GM19025 (cell line): ENCODE results near the gene AKR1C2.
"Not testable (repeated sequence)": the region's sequence is repeated elsewhere in the genome, so short reads cannot be mapped to it uniquely, and the experiment has no call there.

Experiments used
- ATAC-seq: cut with Tn5 transposase; IDR thresholded peaks from one replicate; pipeline ENCODE4 v1.9.1; 2021; ENCODE audit warnings: mild to moderate bottlenecking, low read depth, moderate library complexity; ENCODE audit not compliant: unreplicated experiment

AKR1C2 gene

DNA sequence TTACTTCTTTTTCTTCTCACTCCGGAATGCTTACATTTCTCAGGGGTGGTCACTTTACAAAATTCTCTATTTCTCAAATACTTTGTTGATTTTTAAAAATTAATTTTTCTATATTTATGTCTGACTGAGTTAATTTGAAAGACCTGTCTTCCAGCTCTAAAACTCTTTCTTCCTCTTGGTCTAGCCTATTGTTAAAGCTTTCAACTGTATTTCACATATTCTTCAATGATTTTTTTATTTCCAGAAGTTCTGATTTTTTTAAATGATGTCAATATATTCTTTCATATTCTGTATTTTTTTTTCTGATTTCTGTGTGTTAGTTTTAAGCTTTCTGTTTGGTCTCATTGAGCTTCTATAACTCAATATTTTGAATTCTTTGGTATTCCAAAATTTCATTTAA is 27.3 kb upstream of the AKR1C2 start:
- no peak for ATAC-seq

DNA sequence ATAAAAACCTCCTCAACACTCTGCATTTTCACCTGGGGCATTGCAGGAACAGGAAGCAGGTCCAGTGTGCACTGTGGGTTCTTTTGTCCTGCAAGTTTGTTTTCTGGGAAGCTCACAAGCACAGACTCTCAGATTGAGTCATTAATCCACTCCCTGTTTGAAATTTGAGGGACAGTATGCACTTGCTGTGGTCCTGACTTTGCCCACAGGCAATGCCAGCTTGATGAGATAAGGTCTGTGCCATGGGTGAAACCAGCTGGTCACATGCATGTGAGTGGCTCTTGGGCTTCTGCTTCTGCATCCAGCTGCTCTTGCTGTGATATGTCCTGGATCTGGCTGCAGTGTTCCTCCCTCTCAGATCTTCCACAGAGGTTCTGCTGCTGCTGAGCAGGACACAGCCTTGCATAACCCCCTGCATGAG is 21.8 kb upstream of the AKR1C2 start:
- ATAC-seq, result not testable (repeated sequence)

DNA sequence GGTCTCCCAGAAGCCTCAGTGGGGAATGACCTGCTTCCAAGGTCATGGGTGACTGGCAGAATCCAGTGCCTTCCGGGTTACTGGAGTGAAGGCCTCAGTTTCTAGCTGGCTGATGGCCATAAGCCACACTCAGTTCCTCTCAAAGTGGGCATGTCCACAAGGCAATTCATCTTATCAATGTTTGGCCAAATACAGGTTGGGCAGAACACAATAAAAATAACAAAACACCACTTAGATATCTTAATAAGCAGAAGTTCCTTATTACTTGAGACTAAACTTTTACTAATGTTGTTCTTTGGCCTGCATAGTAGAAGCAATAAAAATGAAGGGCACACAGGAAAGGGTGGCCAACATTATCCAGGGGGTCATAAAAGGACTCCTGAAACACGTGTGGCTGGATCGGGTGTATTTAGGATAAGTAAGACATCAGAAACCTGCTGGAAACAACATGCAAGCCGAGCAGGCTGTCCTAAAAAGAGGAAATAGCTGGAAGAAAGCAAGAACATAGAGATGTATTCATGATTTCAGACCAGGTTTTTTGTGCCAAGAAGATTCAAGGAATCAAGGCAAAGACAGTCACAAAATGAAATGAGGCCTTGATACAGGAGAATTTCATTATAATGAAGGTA is 19.6 kb upstream of the AKR1C2 start:
- no peak for ATAC-seq

DNA sequence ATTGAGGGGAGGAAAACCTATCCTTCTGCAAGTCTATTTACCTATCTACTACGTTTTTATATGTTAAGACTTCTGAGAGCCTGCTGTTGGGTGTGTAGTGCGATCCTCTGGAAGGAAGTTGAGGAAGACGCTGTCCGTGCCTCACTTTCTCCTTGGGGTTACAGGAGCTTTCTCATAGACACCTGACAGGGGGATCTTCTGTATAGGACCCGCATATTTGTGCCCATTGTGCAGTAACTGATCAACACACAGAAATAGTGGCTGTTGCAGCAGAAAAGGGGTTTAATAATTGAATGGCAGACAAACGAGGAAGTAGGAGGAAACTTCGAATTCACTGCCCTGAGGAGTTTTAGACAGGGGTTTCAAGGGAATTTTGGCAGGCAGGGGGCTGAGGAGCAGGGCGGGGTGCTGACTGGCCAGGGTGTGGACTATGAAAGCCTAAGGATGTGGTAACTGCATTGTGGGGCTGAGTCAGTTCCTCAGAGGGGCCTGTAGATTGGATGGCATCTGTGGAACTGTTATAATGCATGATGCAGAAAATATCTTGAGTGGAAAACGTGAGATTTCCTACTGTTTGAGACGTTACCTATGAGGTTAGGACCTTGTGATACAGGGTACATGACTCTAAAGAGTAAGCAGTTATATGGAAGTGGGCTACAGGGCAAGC is 18.1 kb upstream of the AKR1C2 start:
- not testable (repeated sequence) for ATAC-seq

DNA sequence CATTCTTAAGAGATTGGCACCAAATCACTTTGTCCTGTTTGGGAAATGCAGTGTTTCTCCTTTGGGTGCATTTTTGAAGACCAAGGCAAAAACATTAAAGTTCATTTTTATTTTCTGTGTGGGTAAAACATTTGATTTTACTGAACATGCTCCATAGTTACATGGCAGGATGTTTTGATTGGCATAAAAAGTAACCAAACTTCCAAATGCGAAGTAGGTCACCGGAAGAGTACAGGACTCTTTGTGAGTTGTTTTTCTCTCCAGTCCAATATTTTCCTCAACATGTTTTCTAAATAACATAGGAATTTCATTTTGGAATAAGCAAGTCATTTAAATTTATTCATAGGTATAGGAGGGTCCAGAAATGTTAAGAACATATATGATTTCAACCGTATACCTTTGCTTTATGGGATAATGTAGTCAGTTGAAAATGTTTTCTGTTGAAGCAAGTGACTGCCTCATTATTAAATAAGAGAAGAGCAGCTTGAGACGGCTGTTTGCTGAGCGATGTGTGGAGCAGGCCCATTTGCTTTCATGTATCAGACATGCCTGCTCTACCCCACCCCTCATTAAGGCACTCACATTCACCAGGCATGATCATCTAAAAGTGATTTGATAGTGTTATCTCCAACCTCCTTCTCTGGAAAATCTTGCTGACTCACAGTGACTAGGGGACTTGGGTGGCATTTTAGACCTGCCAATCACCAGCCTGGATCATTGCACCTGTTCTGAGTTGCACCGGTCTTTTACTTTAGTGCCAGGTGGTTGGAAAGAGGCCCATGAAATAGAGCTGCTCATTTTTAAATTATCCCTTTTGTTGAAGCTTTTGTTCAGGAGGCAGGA is 16.3 kb upstream of the AKR1C2 start:
- ATAC-seq, result not testable (repeated sequence)

DNA sequence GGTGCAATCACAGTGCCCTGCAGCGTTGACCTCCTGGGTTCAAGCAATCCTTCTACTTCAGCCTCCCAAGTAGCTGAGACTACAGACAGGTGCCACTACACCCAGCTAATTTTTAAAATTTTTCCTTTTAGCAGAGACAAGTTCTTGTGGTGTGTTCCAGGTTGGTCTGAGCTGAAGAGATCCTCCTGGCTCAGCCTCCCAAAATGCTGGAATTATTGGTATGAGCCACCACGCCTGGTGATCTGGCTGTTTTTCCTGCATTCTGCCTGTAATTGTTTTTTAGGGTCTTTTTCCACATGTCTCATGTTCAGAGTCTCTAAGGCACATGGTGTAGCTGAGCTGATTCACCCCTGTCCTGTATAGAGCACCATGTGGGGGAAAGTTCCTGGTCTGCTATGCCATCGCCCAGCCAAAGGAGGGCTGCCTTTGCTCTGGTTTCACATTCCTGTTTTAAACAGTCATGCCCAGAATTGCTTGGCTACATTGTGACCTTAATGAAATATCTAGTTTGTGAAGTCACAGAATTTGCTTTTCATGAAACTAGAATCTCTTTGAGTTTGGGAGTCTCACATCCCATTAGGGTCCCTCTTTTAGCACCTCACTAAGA is 15.1 kb upstream of the AKR1C2 start:
- not testable (repeated sequence) for ATAC-seq

DNA sequence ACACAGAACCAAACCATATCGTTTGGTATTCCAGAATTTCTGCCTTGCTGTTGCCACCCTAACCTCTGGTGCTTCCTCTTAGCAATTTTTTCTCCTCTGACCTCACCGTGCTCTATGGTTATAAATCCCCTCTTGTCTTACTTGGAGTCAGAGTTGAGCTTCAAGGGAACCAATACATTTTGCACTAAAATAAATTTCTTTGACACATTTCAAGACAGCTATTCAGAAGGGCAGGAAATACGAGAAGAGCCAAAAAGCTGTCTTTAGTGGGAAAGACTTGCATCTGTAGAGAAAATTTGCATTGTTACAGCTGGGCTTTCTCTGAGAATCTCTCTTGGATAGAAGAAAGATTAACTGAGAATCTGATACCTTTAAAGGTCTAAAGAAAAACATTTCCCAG is 14.5 kb upstream of the AKR1C2 start:
- ATAC-seq, result no peak

DNA sequence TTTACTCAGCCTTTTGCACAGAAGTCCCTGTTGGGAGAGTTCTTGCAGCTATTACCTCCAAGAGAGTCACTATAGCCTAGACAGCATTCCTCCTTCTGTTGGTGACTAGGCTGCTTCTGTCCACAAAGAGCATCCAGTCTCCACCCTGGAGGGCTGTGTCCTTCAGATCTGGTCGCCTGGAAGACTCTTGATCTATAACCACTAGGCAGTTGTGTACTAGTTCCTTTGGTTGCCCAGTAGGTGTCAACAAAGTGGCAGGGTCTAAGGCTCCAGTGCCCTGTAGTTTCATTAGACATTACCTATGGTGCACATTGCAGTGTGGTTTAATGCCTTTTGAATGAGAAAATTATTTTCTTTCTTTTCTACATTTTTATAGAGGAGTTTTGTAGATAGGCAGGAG is 11.3 kb upstream of the AKR1C2 start:
- ATAC-seq, result no peak

DNA sequence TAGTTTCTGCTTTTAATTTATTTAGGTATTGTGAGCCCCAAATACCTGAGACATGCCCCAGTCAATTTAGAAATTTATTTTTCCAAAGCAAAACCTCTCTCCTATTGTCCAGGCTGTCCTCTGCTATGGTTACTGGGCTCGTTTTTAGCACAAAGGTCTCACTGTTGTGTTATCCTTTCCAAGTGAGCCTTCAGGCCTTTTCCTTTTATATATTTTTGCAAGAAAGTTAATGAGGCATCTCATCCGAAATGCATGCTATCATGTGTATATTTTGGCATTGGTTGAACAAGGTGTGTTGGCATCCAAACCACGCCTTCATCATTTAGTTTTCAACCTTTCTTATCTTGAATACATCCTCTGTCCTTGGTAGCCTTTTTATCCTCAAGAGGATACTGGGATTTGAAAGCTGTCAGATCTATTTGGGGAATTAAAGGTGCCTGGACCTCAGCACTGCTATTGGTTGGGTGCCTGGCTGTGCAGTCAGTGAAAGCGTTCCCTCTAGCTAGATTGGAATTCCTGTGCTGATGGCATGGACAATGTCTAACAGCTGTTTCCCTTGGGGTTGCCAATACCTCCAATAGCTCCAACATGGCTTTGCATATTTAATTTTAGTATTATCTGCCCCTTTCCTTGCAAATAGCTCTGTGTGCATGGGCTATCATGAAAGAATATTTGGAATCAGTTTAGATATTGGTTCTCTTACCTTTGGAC is 10.7 kb upstream of the AKR1C2 start:
- not testable (repeated sequence) for ATAC-seq

DNA sequence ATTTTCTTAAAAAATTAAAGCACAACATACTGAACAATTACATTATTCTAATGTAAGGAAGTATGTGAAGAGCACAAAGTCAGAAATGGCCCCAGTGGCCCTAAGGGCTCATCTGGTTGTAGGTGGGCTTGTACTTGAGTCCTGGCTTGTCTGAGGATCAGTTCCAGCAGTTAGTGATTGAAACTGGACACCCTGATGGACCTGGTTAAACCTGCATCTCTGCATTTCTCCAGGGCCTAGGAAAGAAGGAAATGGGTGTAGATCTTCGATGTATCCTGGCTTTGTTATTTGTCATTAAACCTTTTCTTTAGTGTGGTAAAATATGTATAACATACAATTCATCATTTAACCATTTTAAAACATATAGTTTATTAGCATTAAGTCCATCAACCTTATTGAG is 9.7 kb upstream of the AKR1C2 start:
- no peak for ATAC-seq

DNA sequence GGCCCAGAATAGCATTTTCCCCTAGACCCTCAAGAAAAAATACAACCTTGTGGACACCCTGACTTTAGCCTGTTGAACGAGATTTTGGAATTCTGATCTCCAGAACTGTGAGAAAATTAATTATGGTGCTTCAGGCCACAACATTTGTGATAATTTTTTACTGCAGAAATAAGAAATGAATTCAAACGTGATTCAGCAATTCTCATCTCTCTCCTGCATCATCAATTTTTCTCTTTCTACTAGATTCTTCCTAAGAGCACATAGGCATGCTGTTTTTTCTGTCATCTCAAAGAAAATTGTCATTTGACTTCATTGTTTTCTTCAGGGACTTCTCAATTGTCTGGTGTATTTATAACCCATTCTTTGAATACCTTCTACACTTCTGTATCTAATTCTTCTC is 8.9 kb upstream of the AKR1C2 start:
- no peak for ATAC-seq

DNA sequence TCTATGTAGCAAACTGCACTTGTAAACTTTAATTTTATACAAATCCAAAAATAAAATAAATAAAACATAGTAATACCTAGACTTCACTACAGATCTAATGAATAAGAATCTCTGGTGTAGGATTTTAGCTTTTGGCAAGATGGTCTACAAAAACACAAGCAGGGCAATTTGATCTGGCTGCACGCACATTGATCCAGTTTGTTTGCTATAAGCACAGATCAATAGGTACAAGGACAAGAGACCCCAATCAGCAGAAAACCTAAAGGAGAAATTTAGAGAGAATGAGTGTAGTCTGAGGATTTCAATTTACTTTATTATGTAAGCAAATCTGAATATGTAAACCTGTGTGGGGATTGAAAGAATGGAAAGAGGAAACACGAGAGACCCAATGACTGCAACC is 7.7 kb upstream of the AKR1C2 start:
- not testable (repeated sequence) for ATAC-seq

DNA sequence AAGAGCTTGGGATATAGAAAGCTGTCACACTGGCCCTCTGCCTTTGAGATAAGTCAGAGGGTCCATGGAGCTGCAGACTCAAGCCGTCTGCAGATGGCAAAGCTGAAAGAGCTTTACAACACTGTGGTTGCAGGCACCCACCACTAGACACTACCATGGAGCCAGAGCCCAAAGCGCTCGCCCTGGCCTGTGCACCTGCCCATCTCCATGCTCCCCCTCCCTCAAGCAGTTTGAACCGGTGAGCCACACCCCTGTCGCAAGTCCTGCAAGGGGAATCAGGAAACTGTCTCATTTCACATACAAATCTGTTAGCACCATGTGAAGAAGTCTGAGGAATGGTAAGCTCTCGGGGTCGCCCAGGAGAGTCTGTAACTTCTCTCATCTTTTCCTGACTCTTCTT is 6.4 kb upstream of the AKR1C2 start:
- not testable (repeated sequence) for ATAC-seq

DNA sequence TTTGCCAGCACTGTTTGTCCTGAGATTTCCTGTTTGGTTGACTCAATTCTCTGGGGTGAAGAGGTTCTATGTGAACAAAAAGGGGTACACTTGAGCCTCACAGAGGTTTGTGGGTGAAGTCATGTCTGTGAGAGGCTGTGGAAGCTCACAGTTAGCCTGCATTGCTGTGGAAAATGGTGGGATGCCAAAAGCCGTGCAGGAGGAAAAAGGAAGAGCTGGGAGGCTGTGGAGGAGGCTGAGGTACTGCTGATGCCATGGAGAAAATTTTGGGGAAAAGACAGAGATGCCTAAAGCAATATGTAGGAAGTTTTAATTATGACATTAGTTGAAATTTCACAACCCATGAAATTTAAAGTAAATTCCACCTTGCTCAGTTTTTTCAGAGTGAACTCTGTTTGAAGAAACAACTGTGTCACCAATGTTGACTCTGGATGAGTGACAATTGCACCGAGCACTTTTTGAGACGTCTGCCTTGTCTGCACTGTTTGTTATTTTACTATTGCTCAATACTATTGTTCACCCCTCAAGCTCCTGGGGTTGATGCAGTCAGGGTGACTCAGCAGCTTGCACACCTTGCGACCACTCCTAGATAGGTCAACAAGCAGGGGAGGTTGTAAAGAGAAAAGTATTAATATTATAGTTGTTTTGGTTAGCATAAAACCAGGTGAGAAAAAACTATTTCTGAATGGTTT is 5.3 kb upstream of the AKR1C2 start:
- ATAC-seq, result not testable (repeated sequence)

DNA sequence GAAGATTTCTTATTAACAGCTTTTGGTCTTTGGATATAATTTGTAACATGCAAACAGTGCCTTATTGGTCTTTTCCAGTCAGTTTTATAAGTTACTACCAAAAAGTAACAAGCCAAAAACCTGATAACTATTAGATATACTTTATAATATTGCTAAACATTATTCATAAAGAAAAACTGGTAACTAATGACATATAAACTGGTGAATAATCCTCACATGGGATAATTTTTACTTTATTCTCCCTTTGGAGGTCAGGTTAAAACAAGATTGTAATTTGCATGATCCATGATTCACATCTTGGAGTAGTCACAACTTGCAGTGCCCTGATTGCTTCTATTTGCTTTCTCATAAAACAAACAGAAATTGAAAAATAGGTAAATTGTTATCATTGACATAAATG is 844 bp upstream of the AKR1C2 start:
- not testable (repeated sequence) for ATAC-seq

DNA sequence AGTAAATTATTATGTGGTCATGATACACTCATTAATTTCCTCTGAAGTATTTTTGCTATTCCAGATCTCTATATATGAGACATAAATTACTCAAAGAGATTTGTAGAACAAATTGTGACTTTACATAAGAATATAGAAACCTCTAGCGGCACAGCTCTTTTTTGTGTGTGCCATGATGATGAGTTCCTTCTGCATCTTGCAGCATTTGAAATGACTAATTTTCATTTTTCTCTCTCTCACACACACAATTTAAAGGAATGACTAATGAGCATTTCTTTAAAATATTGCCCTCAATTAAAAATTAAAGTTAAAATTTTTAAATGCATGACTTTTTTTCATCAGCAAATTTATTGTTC is 351 bp upstream of the AKR1C2 start:
- ATAC-seq, result not testable (repeated sequence)

DNA sequence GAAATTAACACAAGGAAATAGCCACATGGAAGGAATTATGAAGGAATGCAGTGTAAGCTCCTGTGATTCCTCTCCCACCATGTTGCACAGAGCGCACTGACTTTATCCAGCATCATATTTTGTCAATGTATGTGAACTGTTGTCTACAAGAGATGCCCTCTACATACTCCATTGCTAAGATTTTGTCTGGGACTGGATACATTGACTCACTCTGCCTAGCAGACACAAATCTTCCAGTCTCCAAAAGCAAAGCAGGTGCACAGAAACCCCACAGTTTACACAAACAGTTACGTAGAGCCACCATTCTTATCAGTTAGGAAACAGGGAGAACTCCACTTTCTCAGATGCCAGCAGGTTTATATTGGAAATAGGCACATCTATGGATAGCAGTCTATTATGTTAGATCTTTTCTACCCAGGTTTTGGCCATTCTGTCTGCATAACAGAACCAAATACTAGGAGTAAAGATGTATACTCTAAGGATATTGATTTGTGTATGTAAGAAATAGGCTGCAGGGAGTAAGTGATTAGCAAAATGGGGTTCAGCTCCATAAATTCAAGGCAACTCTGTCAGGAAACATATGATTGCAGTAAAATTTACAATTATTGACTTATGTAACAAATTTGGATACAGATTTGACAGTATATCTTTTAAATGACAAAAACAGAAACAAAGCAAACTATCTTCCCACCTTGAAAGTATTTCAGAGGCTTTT is 1.5 kb downstream of the AKR1C2 start:
- no peak for ATAC-seq

DNA sequence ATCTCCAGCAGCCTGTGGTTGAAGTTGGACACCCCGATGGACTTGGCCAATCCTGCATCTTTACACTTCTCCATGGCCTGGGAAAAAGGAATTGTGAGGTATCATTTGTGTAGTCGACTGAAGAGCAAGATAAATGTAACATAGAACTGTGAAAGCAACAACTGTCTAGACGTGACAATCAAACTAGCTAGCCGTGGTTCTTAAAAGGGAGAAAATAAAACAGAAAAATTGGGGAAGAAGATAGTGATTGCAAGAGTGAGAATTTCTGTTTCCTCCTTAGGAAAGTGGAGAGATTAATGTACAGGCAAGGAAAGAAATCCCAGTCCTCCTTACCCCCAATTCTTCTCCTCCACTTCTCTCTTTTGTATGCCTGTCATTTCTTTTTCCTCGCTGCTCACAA is 5.0 kb downstream of the AKR1C2 start:
- no peak for ATAC-seq

DNA sequence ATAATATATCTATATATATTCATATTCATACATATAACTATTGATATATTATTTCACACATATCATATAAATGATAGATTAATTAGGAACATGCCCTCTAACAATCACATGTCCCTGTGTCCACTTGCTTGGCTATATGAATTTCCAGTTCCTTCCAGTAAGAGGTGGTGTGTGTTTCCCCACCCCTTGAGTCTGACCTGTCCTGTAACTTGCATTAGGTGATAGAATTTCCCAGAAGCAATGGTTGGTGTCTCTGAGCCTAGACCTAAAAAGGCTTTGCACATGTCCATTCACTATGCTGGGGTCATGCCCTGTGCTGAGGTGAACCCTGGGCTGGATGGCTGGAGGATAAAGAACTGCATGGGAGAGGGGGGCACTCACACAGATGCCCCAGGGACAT is 9.4 kb downstream of the AKR1C2 start:
- ATAC-seq, result not testable (repeated sequence)
